A549 (cell line): ENCODE measurements around the gene ZNF804B. TPM values are rescaled to one million over a fixed set of nuclear protein-coding genes. Genes with fewer than 3 reads are reported as not detected.

Experiments
- ATAC-seq, 2 experiments: fragments of 200-7000 bp in 1 of 2; fragments of >200 bp in 1 of 2; cut with Nextera tagmentation in 1 of 2; cut with Tn5 transposase in 1 of 2; 3 replicates each; pipeline versions ENCODE4 v1.8.0 to v1.9.1; 2018 to 2020; ENCODE audit warnings: mild to moderate bottlenecking in 1 of 2, moderate library complexity in 1 of 2
- CTCF ChIA-PET: fragments of 300-600 bp; sonication (Branson Sonifier 250); formaldehyde crosslinking; extraction: SDS; loops from one replicate; lab custom pipeline; 2021; ENCODE audit warnings: antibody characterized with exemption, inconsistent platforms; lab: Yijun Ruan, JAX
- POLR2A ChIA-PET: fragments of 350-600 bp; formaldehyde crosslinking; extraction: SDS; loops from one replicate; lab custom pipeline; 2021; ENCODE audit warnings: antibody characterized with exemption, inconsistent platforms; lab: Yijun Ruan, JAX
- DNase-seq, 2 experiments: peaks; one replicate each; pipeline versions ENCODE4 v3.0.0 to v3.0.0-alpha.2; 2011 to 2016; ENCODE audit warnings: low read depth in 1 of 2, low spot score in 1 of 2
- FAIRE-seq: peaks from 2 replicates; lab custom pipeline; 2011; peaks lifted over from hg19 to GRCh38; lab: Jason Lieb, UNC
- H3K27ac ChIP-seq, 2 experiments: fragments of >200 bp; sonication (Bioruptor Twin); formaldehyde crosslinking; 3 replicates each; pipeline ENCODE4 v1.5.1; 2016 to 2017
- H3K4me1 ChIP-seq: fragments of >200 bp; sonication (Bioruptor Twin); formaldehyde crosslinking; 3 replicates; pipeline ENCODE4 v1.6.1; 2016
- H3K4me2 ChIP-seq: fragments of >200 bp; sonication (Bioruptor Twin); formaldehyde crosslinking; 3 replicates; pipeline ENCODE4 v1.6.1; 2016
- H3K4me3 ChIP-seq: fragments of >200 bp; sonication (Bioruptor Twin); formaldehyde crosslinking; 3 replicates; pipeline ENCODE4 v1.5.1; 2016
- H3K9me3 ChIP-seq: fragments of >200 bp; sonication (Bioruptor Twin); formaldehyde crosslinking; 3 replicates; pipeline ENCODE4 v1.6.1; 2016
- CHD2 ChIP-seq: fragments of 150-350 bp; IDR thresholded peaks from 2 replicates; pipeline ENCODE4 v1.6.1; 2014; ENCODE audit warnings: low read length; ENCODE audit not compliant: partially characterized antibody
- EHMT2 ChIP-seq: fragments of 200-600 bp; sonication (generic); IDR thresholded peaks from 2 replicates; pipeline ENCODE4 v1.6.1; 2016; ENCODE audit warnings: antibody characterized with exemption, low read depth, mild to moderate bottlenecking, moderate library complexity
- EP300 ChIP-seq, 2 experiments: fragments of >200 bp; sonication (Bioruptor Twin); formaldehyde crosslinking; IDR thresholded peaks; 2 replicates in 1 of 2; 3 replicates in 1 of 2; pipeline ENCODE4 v1.6.1; 2016 to 2017
- ESRRA ChIP-seq: fragments of 150-350 bp; IDR thresholded peaks from 2 replicates; pipeline ENCODE4 v1.6.1; 2014; ENCODE audit warnings: mild to moderate bottlenecking, low read length, borderline replicate concordance
- FOXS1 ChIP-seq: fragments of 250-450 bp; sonication (Bioruptor Pico); IDR thresholded peaks from 2 replicates; pipeline ENCODE4 v1.5.0; 2020; ENCODE audit warnings: mild to moderate bottlenecking, moderate library complexity
- GATA3 ChIP-seq: IDR thresholded peaks from 2 replicates; pipeline ENCODE4 v1.6.1; 2012; ENCODE audit warnings: borderline replicate concordance
- HEYL ChIP-seq: fragments of 250-450 bp; sonication (Bioruptor Pico); IDR thresholded peaks from 2 replicates; pipeline ENCODE4 v1.8.0; 2021; ENCODE audit warnings: mild to moderate bottlenecking, moderate library complexity
- HOXB5 ChIP-seq: fragments of 250-450 bp; sonication (Bioruptor Pico); IDR thresholded peaks from 2 replicates; pipeline ENCODE4 v1.5.0; 2020; ENCODE audit warnings: mild to moderate bottlenecking, moderate library complexity
- JUNB ChIP-seq: fragments of >200 bp; sonication (Bioruptor Twin); formaldehyde crosslinking; IDR thresholded peaks from 2 replicates; pipeline ENCODE4 v1.6.1; 2016
- KDM1A ChIP-seq: fragments of 200-600 bp; sonication (generic); IDR thresholded peaks from 2 replicates; pipeline ENCODE4 v1.6.1; 2016; ENCODE audit warnings: low read depth, mild to moderate bottlenecking
- KDM5A ChIP-seq: fragments of 200-600 bp; sonication (generic); IDR thresholded peaks from 2 replicates; pipeline ENCODE4 v1.6.1; 2016; ENCODE audit warnings: antibody characterized with exemption, mild to moderate bottlenecking
- MAZ ChIP-seq: fragments of 150-350 bp; IDR thresholded peaks from 2 replicates; pipeline ENCODE4 v1.6.1; 2014; ENCODE audit warnings: antibody characterized with exemption, low read depth, low read length, borderline replicate concordance
- NPAS2 ChIP-seq: fragments of 250-450 bp; sonication (Bioruptor Pico); IDR thresholded peaks from 2 replicates; pipeline ENCODE4 v1.8.0; 2022; ENCODE audit warnings: mild to moderate bottlenecking, moderate library complexity, borderline replicate concordance
- PBX3 ChIP-seq: IDR thresholded peaks from 2 replicates; pipeline ENCODE4 v1.6.1; 2012
- PHF8 ChIP-seq: fragments of 200-600 bp; sonication (generic); IDR thresholded peaks from 2 replicates; pipeline ENCODE4 v1.6.1; 2016; ENCODE audit warnings: low read depth, mild to moderate bottlenecking, antibody characterized with exemption, moderate library complexity, borderline replicate concordance
- POLR2A ChIP-seq: IDR thresholded peaks from 2 replicates; pipeline ENCODE4 v1.6.1; 2012; ENCODE audit warnings: mild to moderate bottlenecking, low read length
- RAD21 ChIP-seq, 2 experiments: fragments of >200 bp in 1 of 2; sonication (Bioruptor Twin) in 1 of 2; formaldehyde crosslinking in 1 of 2; IDR thresholded peaks in 1 of 2; conservative IDR thresholded peaks in 1 of 2; 2 replicates in 1 of 2; 3 replicates in 1 of 2; pipeline ENCODE4 v1.6.1; 2012 to 2018; ENCODE audit warnings: inconsistent platforms in 1 of 2
- REST ChIP-seq: fragments of 200-600 bp; sonication (generic); IDR thresholded peaks from 2 replicates; pipeline ENCODE4 v1.6.1; 2016; ENCODE audit warnings: antibody characterized with exemption, mild to moderate bottlenecking, moderate library complexity
- RFX5 ChIP-seq: fragments of 450-650 bp; IDR thresholded peaks from 2 replicates; pipeline ENCODE4 v1.7.1; 2014; ENCODE audit warnings: antibody characterized with exemption, mild to moderate bottlenecking, moderate library complexity
- RNF2 ChIP-seq: fragments of 200-600 bp; sonication (generic); IDR thresholded peaks from 2 replicates; pipeline ENCODE4 v1.6.1; 2016; ENCODE audit warnings: low read depth, mild to moderate bottlenecking, antibody characterized with exemption, moderate library complexity, borderline replicate concordance
- TP53 ChIP-seq: fragments of 250-450 bp; sonication (Bioruptor Pico); IDR thresholded peaks from 2 replicates; pipeline ENCODE4 v1.5.0; 2021; ENCODE audit warnings: mild to moderate bottlenecking, moderate library complexity
- ZNF302 ChIP-seq: fragments of 250-450 bp; sonication (Bioruptor Pico); IDR thresholded peaks from 2 replicates; pipeline ENCODE4 v1.9.0; 2021; ENCODE audit warnings: inconsistent platforms, mild to moderate bottlenecking, moderate library complexity
- WGBS: methylation state at CpG from one replicate; pipeline ENCODE4 v1.1.6; 2017; ENCODE audit errors: missing lambda C conversion rate; 5-methylcytosine and 5-hydroxymethylcytosine counted together
- polyA plus RNA-seq, 4 experiments: library from polyadenylated mRNA; depleted of rRNA in 3 of 4; stranded (reverse); fragments of >200 nt; fragmentation: RNase III in 1 of 4; extraction: RNeasy Plus Mini Kit Qiagen cat#74134 plus additional on column Dnase treatment in 1 of 4; gene quantifications; 2 replicates in 3 of 4; 3 replicates in 1 of 4; pipeline ENCODE4 v1.2.3, GENCODE V29; 2011 to 2017
- TF ChIP-seq, protein P1 (sequence below): fragments of 250-450 bp; sonication (Bioruptor Pico); IDR thresholded peaks from 2 replicates; pipeline ENCODE4 v1.5.0; 2021; ENCODE audit warnings: mild to moderate bottlenecking, moderate library complexity, borderline replicate concordance

The ZNF804B gene
- polyA plus RNA-seq, 2 of the 4 experiments (the other 2 are of a cell fraction), result not detected

DNA sequence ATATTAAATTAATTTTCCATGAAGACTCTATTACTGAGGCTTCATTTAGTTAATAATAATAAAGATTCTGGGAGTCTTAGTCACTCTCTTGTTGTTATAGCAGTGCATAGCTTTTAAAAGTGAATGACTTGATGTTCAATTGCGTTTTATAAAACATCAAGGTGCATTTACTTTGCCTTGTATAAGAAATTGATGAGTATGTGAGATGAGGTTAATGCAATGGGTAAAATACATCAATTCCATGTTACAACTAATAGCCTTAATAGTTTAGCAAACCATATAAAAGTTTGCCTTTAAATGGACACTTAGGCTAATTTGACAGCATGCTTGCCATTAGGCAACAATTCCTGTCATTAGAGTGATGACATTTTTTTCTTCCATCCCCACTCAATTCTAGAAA, 209.7 kb downstream of the ZNF804B start:
- no peak overlapping the region for H3K27ac ChIP-seq
- CTCF ChIA-PET, result no interaction called here
- FAIRE-seq, result no peak

DNA sequence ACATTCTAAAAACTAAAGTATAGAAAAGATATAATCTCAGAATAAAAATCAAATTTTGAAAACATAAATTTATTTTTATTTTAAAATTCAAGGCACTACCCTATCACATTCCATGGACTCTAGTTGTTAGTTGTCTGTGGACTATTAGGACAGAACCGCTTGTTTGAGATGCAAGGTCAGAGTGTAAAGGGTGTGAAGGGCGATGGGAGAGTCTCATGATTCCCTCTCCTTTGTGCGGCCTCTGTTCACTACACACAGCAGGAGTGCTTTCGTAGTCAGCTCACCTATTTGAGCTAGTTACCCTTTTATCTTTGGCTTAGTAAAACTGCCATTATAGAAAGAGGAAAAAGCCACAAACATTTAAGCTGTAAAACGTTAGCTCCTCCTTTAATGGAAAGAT, 225.8 kb downstream of the ZNF804B start:
- 8% methylated on average over 5 of the region's 5 CpGs for WGBS
- FAIRE-seq (no peak), DNase-seq (no peak), ATAC-seq (no peak)
- H3K4me1 ChIP-seq, result no peaks in the 10 kb centered on the region
- no peak overlapping the region for H3K4me2 ChIP-seq
- TF ChIP-seq NPAS2 (CRISPR knock-in tag), result no peak
- TF ChIP-seq FOXS1 (CRISPR knock-in tag), result no peak
- TF ChIP-seq, protein P1, sequence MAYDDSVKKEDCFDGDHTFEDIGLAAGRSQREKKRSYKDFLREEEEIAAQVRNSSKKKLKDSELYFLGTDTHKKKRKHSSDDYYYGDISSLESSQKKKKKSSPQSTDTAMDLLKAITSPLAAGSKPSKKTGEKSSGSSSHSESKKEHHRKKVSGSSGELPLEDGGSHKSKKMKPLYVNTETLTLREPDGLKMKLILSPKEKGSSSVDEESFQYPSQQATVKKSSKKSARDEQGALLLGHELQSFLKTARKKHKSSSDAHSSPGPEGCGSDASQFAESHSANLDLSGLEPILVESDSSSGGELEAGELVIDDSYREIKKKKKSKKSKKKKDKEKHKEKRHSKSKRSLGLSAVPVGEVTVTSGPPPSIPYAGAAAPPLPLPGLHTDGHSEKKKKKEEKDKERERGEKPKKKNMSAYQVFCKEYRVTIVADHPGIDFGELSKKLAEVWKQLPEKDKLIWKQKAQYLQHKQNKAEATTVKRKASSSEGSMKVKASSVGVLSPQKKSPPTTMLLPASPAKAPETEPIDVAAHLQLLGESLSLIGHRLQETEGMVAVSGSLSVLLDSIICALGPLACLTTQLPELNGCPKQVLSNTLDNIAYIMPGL (CRISPR knock-in tag), result no peak
- no peak for TF ChIP-seq POLR2A
- no peak for TF ChIP-seq RAD21 (conservative IDR thresholded peaks at IDR 0.05 in 1 of 2, IDR thresholded peaks at IDR 0.05 in 1 of 2)
- TF ChIP-seq CHD2, result no peak
- TF ChIP-seq GATA3, result no peak
- TF ChIP-seq HEYL, result no peak
- no peak for TF ChIP-seq JUNB
- no peak for TF ChIP-seq RFX5
- no peak for TF ChIP-seq MAZ
- no peak for TF ChIP-seq ESRRA
- no peak for TF ChIP-seq EP300 (IDR thresholded peaks at IDR 0.05)
- no peak for TF ChIP-seq PHF8
- H3K27ac ChIP-seq, result no peak overlapping the region
- POLR2A ChIA-PET, result no interaction called here
- H3K9me3 ChIP-seq, result no peaks in the 10 kb centered on the region
- no peak overlapping the region for H3K4me3 ChIP-seq
- CTCF ChIA-PET, result no interaction called here

More for the DNA sequence above, 209.7 kb downstream of the ZNF804B start:
- no peak for TF ChIP-seq ZNF302 (CRISPR knock-in tag)
- no peak for TF ChIP-seq PBX3
- TF ChIP-seq HOXB5, result no peak
- no peak for TF ChIP-seq KDM1A
- TF ChIP-seq RNF2, result no peak
- TF ChIP-seq TP53 (CRISPR knock-in tag), result no peak
- TF ChIP-seq KDM5A, result no peak
- no peak for TF ChIP-seq FOXS1 (CRISPR knock-in tag)
- no peak for TF ChIP-seq NPAS2 (CRISPR knock-in tag)
- no peak for TF ChIP-seq EHMT2
- TF ChIP-seq MAZ, result no peak
- TF ChIP-seq REST, result no peak
- TF ChIP-seq GATA3, result no peak
- no peak for TF ChIP-seq JUNB
- Histone ChIP-seq H3K4me1 (no peaks in the 10 kb centered on the region), H3K4me3 (no peak overlapping the region), H3K4me2 (no peak overlapping the region), H3K9me3 (no peaks in the 10 kb centered on the region)
- 0% methylated on average over 1 of the region's 1 CpG for WGBS
- DNase-seq (no peak), ATAC-seq (no peak)
- POLR2A ChIA-PET, result no interaction called here
